ENCODE results near the gene HNRNPH3.

DNA sequence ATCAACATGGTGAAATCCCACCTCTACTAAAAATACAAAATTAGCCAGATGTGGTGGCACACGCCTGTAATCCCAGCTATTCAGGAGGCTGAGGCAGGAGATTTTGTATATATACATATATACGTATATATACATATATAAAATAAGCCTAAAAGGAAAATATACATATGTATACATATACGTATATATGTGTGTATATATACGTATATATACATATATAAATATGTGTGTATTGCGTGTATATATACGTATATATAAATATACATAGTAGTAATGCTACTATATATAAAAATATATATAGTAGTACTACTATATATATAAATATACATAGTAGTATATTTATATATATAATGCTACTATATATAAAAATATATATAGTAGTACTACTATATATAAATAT lies 27.3 kb downstream of the HNRNPH3 start:
- TF ChIP-seq POLR2A (IDR thresholded peaks at IDR 0.05; ENCODE audit: low read depth, low read length) (no peak), TAF1 (IDR thresholded peaks at IDR 0.05; ENCODE audit: borderline replicate concordance, low read depth, low read length) (no peak)
